ENCODE measurements around the gene RPL23. TPM values are rescaled to one million over a fixed set of nuclear protein-coding genes. Genes with fewer than 3 reads are reported as not detected.

Gene RPL23
- polyA plus RNA-seq, 1 of the 3 experiments (the other 2 are of a cell fraction) = 2,658 TPM

- peaks cover 17 to 20% of the 10 kb centered on the region in 2 experiments; a peak in 2 of 4 replicates for H3K4me1 ChIP-seq (ENCODE audit: control insufficient read depth in 1 of 2, insufficient read depth in 2 of 2, low read depth in 1 of 2, low read length in 1 of 2)
- ChIA-PET POLR2A (no interaction called here), CTCF (interaction anchor here (0.8 kb wide), 1 partner anchor 313 kb away, joined by 3 read pairs; no protein-coding TSS in a partner anchor)
- H3K79me2 ChIP-seq (ENCODE audit: insufficient read depth) = peaks cover 49% of the 10 kb centered on the region
- peak overlapping the region; percentile 74 to 91 for H3K4me3 ChIP-seq (ENCODE audit: low read depth in 2 of 2, low read length in 1 of 2)
- TF ChIP-seq MXI1 (IDR thresholded peaks at IDR 0.05; ENCODE audit: low read depth, low read length) (0 out of 2 replicates have a peak, but pooled peaks have one; percentile 17), POLR2AphosphoS5 (IDR thresholded peaks at IDR 0.05; ENCODE audit: low read depth, low read length) (no peak), TAF1 (IDR thresholded peaks at IDR 0.05; ENCODE audit: borderline replicate concordance, low read depth, low read length) (no peak)
- H3K4me2 ChIP-seq = peak overlapping the region; percentile 97
- H3K27me3 ChIP-seq (ENCODE audit: insufficient read depth) = no peaks in the 10 kb centered on the region
- peaks cover 42% of the 10 kb centered on the region for H4K20me1 ChIP-seq (ENCODE audit: insufficient read depth)
- H3K36me3 ChIP-seq (replicated peaks in 1 of 2; ENCODE audit: control insufficient read depth in 1 of 2, insufficient read depth in 2 of 2, low read length in 1 of 2) = peaks cover 46 to 56% of the 10 kb centered on the region in 2 experiments
- 15% methylated on average over 2 of the region's 2 CpGs for WGBS (ENCODE audit: low lambda C conversion rate)
- H3K9ac ChIP-seq = peak overlapping the region; percentile 87
- no peak overlapping the region for H2AFZ ChIP-seq (ENCODE audit: low read depth)
- H3F3A ChIP-seq (replicated peaks; ENCODE audit: insufficient read depth) = peaks cover 78% of the 10 kb centered on the region
- H3K9me3 ChIP-seq = no peaks in the 10 kb centered on the region
- H3K27ac ChIP-seq (ENCODE audit: low read depth in 2 of 2, low read length in 1 of 2) = peak overlapping the region in 1 of 2 experiments; percentile 96; a peak in 1 of 4 replicates
- no peak for DNase-seq
- no peaks in the 10 kb centered on the region for H3K9me2 ChIP-seq
Observed at GRCh38 chr17:38851434-38851833, 2.1 kb downstream of the RPL23 start.

- H3K9me2 ChIP-seq = no peaks in the 10 kb centered on the region
- CTCF ChIA-PET = no interaction called here
- H3K4me2 ChIP-seq = peak overlapping the region; percentile 97
- peaks cover 79% of the 10 kb centered on the region for H3F3A ChIP-seq (replicated peaks; ENCODE audit: insufficient read depth)
- H3K27ac ChIP-seq (ENCODE audit: low read depth in 2 of 2, low read length in 1 of 2) = no peak overlapping the region
- H2AFZ ChIP-seq (ENCODE audit: low read depth) = no peak overlapping the region
- peaks cover 17 to 20% of the 10 kb centered on the region in 2 experiments; a peak in 2 of 4 replicates for H3K4me1 ChIP-seq (ENCODE audit: control insufficient read depth in 1 of 2, insufficient read depth in 2 of 2, low read depth in 1 of 2, low read length in 1 of 2)
- no peak for DNase-seq
- TF ChIP-seq RAD21 (IDR thresholded peaks at IDR 0.05; ENCODE audit: low read length) = no peak
- TF ChIP-seq RXRA (IDR thresholded peaks at IDR 0.05; ENCODE audit: borderline replicate concordance, low read depth) = no peak
- TF ChIP-seq GATA2 (CRISPR knock-in tag; IDR thresholded peaks at IDR 0.05) = no peak
- no peak for TF ChIP-seq TEAD4 (IDR thresholded peaks at IDR 0.05; ENCODE audit: borderline replicate concordance, insufficient read depth)
- TF ChIP-seq NFIC (IDR thresholded peaks at IDR 0.05; ENCODE audit: borderline replicate concordance) = no peak
- no peak for TF ChIP-seq PBX3 (IDR thresholded peaks at IDR 0.05)
- no peak for TF ChIP-seq SMC3 (IDR thresholded peaks at IDR 0.05; ENCODE audit: low read depth, low read length)
- no peak for TF ChIP-seq CHD2 (IDR thresholded peaks at IDR 0.05; ENCODE audit: low read length, partially characterized antibody)
- H3K9ac ChIP-seq = no peak overlapping the region
- H3K27me3 ChIP-seq (ENCODE audit: insufficient read depth) = no peaks in the 10 kb centered on the region
- WGBS (ENCODE audit: low lambda C conversion rate) = 87% methylated on average over 7 of the region's 7 CpGs
- POLR2A ChIA-PET = no interaction called here
- peak overlapping the region; percentile 74 to 91; a peak in 3 of 4 replicates for H3K4me3 ChIP-seq (ENCODE audit: low read depth in 2 of 2, low read length in 1 of 2)
- peaks cover 49% of the 10 kb centered on the region for H3K79me2 ChIP-seq (ENCODE audit: insufficient read depth)
- H3K9me3 ChIP-seq = no peaks in the 10 kb centered on the region
- H3K36me3 ChIP-seq (replicated peaks in 1 of 2; ENCODE audit: control insufficient read depth in 1 of 2, insufficient read depth in 2 of 2, low read length in 1 of 2) = peaks cover 46 to 56% of the 10 kb centered on the region in 2 experiments
- peaks cover 42% of the 10 kb centered on the region for H4K20me1 ChIP-seq (ENCODE audit: insufficient read depth)
Observed at GRCh38 chr17:38850374-38850773, 3.1 kb downstream of the RPL23 start.
